NK-92 (cell line): ENCODE results near the gene AFG3L2.
"Not testable (repeated sequence)": the region's sequence is repeated elsewhere in the genome, so short reads cannot be mapped to it uniquely, and the experiment has no call there.

Experiments
- DNase-seq: peaks from one replicate; lab custom pipeline; 2025; ENCODE audit not compliant: unreplicated experiment; lab: John Stamatoyannopoulos, UW

The AFG3L2 gene

DNA sequence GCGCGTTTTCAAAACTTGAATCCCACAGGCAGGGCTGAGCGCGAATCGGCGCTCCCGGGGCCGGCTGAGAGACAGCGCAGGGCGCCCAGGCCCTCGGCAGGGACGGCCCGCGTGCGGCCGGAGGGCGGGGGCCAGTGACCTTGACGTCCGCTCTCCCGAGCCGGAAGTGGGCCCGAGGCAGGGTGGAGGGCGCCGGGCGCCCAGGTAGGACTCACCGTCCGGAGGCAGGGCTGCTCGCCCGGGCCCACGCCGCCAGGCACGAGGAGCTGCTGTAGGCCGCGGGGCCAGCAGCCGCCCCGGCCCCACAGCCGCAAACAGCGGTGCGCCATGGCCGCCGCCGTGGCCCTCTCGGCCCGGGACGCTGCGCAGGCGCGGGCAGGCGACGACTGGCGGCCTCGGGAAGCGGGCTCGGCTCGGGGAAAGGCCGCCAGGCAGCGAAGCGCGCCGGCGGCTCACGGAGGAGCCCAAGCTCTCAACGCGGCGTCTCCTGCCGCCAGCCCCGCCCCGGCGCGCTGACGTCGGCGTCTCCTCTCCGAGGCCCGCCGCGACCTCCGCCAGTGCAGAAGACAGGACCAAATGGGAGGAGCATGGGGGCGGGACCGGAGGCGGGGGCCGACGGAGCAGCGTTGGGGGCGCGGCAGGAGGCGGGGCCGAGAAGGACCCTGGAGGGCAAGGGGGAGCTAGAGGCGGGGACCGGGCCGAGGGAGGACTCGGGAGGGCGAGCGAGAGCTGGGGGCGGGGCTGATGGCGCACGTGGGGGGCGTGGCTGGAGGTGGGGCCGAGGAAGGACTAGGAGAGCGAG lies at the start of gene AFG3L2:
Gene AFG3L2, minus strand, starts transcription at position 474 of the 802 bp plus-strand sequence. Its CDS starts 145 bp downstream, at position 329.
- DNase-seq = peak; percentile 99

DNA sequence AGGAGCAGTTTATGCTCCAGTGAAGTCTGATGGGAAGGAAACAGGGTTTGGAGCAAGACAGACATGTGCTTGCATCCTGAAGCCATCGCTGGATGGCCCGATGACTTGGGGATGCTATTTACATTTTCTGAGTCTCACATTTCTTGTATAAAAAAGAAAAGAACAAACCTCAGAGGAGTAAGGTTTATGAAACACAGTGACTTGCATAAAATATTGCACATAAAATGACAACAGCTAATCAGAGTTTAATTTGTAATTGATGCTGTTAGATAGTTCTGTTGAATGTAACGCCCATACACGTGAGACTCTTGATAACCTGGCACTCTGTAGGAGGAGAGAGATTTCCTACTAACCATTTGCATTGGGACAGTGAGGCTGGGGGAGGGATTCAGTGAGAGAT lies 47.2 kb upstream of the AFG3L2 start:
- no peak for DNase-seq

DNA sequence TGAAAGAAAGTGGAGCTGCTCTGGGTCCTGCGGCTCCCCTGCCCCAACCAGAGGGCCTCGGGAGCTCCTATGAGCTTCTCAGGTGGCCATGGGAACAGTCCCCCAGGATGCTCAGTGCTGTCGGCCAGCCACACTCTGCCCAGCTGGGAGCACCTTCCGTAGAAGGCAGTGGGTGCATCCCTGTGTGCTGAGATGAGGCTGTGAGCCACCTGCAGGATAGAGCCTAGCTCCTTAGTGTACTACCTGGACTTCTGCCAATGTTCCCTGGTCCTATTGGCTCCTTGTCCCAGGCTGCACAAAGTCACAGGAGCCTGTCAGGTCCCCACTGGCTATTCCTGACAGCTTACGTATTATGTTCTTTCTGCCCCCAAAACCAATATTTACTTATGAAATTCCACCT lies 46.8 kb upstream of the AFG3L2 start:
- no peak for DNase-seq

DNA sequence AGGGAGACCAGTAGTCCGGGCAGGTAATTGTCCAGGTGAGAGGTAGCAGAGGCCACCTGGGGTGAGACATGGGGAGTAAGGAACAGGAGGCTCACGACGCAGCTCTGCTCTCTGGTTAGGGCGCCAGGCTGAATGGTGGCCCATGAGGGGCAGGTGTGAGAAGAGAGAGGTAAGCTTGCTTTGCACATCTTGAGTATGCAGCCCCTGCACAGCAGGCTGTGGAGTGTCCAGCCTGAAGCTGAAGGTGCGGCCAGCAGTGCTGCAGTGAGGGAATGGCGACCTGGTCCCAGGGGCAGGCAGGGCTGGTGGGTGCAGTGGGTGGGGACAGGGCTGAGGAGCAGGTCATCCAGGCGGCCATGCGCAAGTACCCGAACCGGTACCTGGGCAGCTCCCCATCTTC lies 46.4 kb upstream of the AFG3L2 start:
- DNase-seq = no peak

- DNase-seq = no peak
Observed at GRCh38 chr18:12422936-12423335, 45.9 kb upstream of the AFG3L2 start.

- no peak for DNase-seq
Observed at GRCh38 chr18:12421732-12422131, 44.7 kb upstream of the AFG3L2 start.

GRCh38 chr18:12420821-12421421 lies 43.9 kb upstream of the AFG3L2 start:
- no peak for DNase-seq

- no peak for DNase-seq
Observed at GRCh38 chr18:12417687-12418086, 40.7 kb upstream of the AFG3L2 start.

- no peak for DNase-seq
Observed at GRCh38 chr18:12416098-12416729, 39.2 kb upstream of the AFG3L2 start.

DNA sequence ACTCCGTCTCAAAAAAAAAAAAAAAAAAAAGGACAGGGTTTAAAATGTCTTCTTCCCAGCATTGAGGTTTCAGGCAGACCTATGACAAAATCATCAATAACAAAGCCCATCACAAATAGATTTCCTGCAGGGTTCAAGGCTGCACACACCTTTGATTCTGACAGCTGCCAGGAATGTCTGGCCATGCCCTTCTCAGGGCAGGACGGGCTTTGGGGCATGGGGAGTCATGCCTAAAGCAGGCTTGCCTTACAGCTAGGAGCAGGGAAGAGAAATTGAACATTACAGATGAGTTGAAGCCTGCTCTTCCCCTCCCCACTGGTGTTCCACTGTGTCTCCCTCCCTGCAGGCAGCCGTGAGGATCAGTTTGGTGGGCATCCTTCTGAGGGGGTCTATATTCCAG lies 34.4 kb upstream of the AFG3L2 start:
- DNase-seq = no peak

GRCh38 chr18:12410747-12411146 lies 33.7 kb upstream of the AFG3L2 start:
- DNase-seq = not testable (repeated sequence)

DNA sequence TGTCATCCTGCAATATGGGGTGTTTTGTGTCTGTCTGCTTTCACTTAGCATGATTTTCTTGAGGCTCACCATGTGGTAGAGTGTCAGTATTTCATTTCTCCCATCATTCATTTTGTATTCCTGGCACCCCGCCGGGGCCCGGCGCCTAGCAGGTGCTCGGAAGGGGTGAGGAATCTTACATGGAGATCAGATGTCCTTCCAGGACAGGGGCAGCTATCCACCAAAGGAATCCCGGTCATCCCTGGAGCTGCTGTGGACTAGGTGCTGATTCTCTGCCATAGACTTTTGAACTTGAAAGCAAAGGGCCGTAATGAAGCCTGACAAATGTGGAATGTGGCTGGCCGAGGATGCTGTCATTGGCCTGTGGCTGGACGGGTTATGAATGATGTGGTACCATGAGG lies 33.1 kb upstream of the AFG3L2 start:
- DNase-seq = no peak

DNA sequence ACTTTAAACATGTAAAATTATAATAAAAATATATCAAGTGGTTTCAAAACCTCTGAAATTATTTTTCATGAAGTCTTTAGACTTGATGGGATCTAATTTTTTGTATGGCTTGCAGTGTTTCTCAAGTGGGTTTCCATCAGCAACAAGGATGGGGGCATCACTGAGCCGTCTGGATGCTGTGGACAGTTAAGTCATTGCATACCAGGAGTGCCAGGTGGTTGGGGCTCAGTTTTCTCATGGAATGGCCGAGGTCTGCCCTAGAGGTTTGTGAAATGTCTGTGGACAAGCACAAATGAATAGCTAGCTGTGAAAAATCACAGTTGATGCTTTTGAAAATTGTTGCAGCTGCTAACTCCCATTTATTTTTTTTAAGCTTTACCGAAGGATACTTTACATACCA lies 32.4 kb upstream of the AFG3L2 start:
- no peak for DNase-seq

DNA sequence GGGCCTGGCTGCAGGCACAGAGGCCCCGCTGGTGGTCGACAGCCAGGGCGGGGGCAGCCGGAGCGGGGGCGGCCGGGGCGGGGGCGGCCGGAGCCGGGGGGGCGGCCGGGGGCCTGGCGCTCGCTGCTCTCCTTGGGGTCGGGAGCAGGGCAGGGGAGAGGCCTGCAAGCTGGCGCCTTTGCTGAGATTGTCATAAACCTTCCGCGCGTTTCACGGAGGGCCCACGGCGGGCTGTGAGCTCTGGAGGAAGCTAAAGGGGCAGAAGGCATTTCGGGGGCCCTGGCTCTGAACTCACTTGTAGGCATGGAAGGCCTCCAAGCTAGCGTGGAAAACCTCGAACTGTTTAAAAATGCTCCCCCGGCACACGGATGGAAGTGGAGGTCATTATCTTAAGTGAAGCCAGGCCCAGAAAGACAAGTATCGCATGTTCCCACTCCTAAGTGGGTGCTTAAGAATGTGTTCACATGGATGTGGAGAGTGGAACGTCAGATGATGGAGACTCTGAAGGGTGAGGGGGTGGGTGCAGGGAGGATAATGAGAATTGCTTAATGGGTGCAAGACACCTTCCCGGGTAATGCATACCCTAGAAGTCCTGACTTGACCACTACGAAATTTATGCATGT lies 31.3 kb upstream of the AFG3L2 start:
- DNase-seq = no peak

- no peak for DNase-seq
Observed at GRCh38 chr18:12406371-12407111, 29.5 kb upstream of the AFG3L2 start.

GRCh38 chr18:12405066-12405465 lies 28.0 kb upstream of the AFG3L2 start:
- no peak for DNase-seq

GRCh38 chr18:12403601-12404506 lies 26.8 kb upstream of the AFG3L2 start:
- DNase-seq = no peak

GRCh38 chr18:12401881-12402280 lies 24.9 kb upstream of the AFG3L2 start:
- no peak for DNase-seq

- DNase-seq = no peak
Observed at GRCh38 chr18:12399231-12399630, 22.2 kb upstream of the AFG3L2 start.

DNA sequence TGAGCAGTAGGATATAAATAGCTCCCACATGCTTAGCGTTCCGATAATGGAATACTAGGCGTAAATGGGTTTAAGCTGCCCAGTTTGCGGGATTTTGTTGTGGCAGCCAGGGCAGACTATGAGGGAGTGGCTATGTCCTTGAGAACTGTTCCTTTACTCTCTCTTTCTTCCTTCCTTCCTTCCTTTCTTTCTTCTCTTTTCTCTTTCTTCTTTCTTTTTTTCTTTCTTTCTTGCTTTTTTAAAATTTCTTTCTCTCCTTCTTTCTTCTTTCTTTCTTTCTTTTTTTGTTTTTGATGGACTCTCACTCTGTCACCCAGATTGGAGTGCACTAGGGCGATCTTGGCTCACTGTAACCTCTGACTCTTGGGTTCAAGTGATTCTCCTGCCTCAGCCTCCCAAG lies 21.6 kb upstream of the AFG3L2 start:
- no peak for DNase-seq
